ENCODE data around the gene OGFRL1. TPM values are rescaled to one million over a fixed set of nuclear protein-coding genes. Genes with fewer than 3 reads are reported as not detected.

The OGFRL1 gene
- total and polyA plus RNA-seq, 9 of the 15 experiments (the other 6 are each of a cell fraction or from before 2014, with no cell fraction given) = 0.01 to 0.07 (median 0.03) TPM

DNA sequence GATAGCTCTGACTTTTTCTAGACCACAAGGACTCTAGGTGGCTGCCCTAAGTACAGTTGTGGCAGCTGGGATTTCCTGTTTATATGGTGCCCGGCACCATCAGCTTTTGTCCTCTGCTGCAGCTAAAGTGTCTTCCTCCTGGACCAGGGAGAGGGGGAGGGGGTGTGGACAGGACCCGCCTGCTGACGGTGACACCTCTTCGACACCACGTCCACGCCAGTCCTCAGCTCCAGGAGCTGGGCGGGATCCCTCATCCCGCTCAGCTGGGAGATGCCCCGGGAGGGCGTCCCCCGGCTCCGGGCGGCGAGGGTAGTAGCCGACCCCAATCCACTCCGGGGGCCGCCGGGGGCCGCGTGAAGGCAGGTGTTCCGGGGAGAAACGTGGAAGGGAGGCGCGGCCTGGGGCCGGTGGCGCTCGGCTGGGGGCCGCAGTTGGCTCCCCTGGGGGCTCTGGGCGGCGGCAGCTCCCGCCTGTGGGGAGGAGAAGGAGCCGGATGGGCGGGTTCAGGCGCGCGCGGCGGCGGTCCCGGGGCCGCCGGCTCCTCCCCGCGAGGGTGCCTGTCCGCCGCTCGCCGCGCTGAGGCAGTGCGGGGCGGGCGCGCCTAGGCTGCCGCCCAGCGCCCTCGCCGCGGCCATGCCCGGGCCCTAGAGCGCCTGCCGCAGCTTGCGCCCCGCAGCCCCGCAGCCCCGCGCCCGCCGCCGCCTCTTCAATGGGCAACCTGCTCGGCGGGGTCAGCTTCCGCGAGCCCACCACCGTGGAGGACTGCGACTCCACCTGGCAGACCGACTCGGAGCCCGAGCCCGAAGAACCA is at the start of gene OGFRL1 (continued):
- no peak for TF ChIP-seq MCM2 (IDR thresholded peaks at IDR 0.05; ENCODE audit: low read depth)
- TF ChIP-seq MCM5 (IDR thresholded peaks at IDR 0.05; ENCODE audit: low read depth) = no peak
- no peak for TF ChIP-seq SMARCE1 (IDR thresholded peaks at IDR 0.05)
- TF ChIP-seq, protein P1, sequence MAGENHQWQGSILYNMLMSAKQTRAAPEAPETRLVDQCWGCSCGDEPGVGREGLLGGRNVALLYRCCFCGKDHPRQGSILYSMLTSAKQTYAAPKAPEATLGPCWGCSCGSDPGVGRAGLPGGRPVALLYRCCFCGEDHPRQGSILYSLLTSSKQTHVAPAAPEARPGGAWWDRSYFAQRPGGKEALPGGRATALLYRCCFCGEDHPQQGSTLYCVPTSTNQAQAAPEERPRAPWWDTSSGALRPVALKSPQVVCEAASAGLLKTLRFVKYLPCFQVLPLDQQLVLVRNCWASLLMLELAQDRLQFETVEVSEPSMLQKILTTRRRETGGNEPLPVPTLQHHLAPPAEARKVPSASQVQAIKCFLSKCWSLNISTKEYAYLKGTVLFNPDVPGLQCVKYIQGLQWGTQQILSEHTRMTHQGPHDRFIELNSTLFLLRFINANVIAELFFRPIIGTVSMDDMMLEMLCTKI (IDR thresholded peaks at IDR 0.05; ENCODE audit: partially characterized antibody) = no peak
- TF ChIP-seq, protein P2, sequence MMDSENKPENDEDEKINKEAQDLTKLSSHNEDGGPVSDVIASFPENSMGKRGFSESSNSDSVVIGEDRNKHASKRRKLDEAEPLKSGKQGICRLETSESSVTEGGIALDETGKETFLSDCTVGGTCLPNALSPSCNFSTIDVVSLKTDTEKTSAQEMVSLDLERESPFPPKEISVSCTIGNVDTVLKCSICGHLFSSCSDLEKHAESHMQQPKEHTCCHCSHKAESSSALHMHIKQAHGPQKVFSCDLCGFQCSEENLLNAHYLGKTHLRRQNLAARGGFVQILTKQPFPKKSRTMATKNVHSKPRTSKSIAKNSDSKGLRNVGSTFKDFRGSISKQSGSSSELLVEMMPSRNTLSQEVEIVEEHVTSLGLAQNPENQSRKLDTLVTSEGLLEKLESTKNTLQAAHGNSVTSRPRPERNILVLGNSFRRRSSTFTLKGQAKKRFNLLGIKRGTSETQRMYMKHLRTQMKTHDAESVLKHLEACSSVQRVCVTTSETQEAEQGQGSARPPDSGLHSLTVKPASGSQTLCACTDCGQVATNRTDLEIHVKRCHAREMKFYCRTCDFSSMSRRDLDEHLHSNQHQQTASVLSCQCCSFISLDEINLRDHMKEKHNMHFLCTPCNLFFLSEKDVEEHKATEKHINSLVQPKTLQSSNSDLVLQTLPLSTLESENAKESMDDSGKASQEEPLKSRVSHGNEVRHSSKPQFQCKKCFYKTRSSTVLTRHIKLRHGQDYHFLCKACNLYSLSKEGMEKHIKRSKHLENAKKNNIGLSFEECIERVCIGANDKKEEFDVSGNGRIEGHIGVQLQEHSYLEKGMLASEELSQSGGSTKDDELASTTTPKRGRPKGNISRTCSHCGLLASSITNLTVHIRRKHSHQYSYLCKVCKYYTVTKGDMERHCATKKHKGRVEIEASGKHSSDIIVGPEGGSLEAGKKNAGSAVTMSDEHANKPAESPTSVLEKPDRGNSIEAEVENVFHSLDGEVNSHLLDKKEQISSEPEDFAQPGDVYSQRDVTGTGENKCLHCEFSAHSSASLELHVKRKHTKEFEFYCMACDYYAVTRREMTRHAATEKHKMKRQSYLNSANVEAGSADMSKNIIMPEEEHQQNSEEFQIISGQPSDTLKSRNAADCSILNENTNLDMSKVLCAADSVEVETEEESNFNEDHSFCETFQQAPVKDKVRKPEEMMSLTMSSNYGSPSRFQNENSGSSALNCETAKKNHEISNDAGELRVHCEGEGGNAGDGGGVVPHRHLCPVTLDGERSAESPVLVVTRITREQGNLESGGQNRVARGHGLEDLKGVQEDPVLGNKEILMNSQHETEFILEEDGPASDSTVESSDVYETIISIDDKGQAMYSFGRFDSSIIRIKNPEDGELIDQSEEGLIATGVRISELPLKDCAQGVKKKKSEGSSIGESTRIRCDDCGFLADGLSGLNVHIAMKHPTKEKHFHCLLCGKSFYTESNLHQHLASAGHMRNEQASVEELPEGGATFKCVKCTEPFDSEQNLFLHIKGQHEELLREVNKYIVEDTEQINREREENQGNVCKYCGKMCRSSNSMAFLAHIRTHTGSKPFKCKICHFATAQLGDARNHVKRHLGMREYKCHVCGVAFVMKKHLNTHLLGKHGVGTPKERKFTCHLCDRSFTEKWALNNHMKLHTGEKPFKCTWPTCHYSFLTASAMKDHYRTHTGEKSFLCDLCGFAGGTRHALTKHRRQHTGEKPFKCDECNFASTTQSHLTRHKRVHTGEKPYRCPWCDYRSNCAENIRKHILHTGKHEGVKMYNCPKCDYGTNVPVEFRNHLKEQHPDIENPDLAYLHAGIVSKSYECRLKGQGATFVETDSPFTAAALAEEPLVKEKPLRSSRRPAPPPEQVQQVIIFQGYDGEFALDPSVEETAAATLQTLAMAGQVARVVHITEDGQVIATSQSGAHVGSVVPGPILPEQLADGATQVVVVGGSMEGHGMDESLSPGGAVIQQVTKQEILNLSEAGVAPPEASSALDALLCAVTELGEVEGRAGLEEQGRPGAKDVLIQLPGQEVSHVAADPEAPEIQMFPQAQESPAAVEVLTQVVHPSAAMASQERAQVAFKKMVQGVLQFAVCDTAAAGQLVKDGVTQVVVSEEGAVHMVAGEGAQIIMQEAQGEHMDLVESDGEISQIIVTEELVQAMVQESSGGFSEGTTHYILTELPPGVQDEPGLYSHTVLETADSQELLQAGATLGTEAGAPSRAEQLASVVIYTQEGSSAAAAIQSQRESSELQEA (IDR thresholded peaks at IDR 0.05; ENCODE audit: low read depth) = no peak
- TF ChIP-seq THRAP3 (IDR thresholded peaks at IDR 0.05; ENCODE audit: borderline replicate concordance) = no peak
- TF ChIP-seq, protein P3, sequence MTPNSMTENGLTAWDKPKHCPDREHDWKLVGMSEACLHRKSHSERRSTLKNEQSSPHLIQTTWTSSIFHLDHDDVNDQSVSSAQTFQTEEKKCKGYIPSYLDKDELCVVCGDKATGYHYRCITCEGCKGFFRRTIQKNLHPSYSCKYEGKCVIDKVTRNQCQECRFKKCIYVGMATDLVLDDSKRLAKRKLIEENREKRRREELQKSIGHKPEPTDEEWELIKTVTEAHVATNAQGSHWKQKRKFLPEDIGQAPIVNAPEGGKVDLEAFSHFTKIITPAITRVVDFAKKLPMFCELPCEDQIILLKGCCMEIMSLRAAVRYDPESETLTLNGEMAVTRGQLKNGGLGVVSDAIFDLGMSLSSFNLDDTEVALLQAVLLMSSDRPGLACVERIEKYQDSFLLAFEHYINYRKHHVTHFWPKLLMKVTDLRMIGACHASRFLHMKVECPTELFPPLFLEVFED (CRISPR knock-in tag; conservative IDR thresholded peaks at IDR 0.05) = no peak
- TF ChIP-seq SREBF1 (IDR thresholded peaks at IDR 0.05; ENCODE audit: borderline replicate concordance, low read depth, low read length) = no peak
- TF ChIP-seq RFX5 (IDR thresholded peaks at IDR 0.05; ENCODE audit: low read depth, low read length) = no peak
- TF ChIP-seq, protein P4, sequence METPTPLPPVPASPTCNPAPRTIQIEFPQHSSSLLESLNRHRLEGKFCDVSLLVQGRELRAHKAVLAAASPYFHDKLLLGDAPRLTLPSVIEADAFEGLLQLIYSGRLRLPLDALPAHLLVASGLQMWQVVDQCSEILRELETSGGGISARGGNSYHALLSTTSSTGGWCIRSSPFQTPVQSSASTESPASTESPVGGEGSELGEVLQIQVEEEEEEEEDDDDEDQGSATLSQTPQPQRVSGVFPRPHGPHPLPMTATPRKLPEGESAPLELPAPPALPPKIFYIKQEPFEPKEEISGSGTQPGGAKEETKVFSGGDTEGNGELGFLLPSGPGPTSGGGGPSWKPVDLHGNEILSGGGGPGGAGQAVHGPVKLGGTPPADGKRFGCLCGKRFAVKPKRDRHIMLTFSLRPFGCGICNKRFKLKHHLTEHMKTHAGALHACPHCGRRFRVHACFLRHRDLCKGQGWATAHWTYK (CRISPR knock-in tag; IDR thresholded peaks at IDR 0.05) = no peak
